H1 (cell line): ENCODE measurements around the gene ZFP3. TPM values are rescaled to one million over a fixed set of nuclear protein-coding genes. Genes with fewer than 3 reads are reported as not detected.
A peak's percentile ranks its signal among the peaks of the same experiment; 100 is the strongest.

Experiments
- CTCF ChIA-PET: fragments of 300-600 bp; sonication (Branson Sonifier 250); formaldehyde crosslinking; loops from one replicate; lab custom pipeline; 2021; ENCODE audit not compliant: partially characterized antibody; lab: Charles Lee
- POLR2A ChIA-PET: fragments of 300-600 bp; sonication (Branson Sonifier 250); formaldehyde crosslinking; loops from one replicate; lab custom pipeline; 2021; ENCODE audit warnings: inconsistent platforms; ENCODE audit not compliant: partially characterized antibody; lab: Charles Lee
- DNase-seq, 2 experiments: peaks; one replicate each; pipeline versions ENCODE4 v3.0.0 to v3.0.0-alpha.2; 2010 to 2022; ENCODE audit warnings: low spot score in 2 of 2, low read depth in 1 of 2, mixed read lengths in 1 of 2
- FAIRE-seq: peaks from 2 replicates; lab custom pipeline; 2011; peaks lifted over from hg19 to GRCh38; lab: Jason Lieb, UNC
- H2AFZ ChIP-seq: 2 replicates; pipeline ENCODE4 v1.8.1; 2012; ENCODE audit warnings: low read length, inconsistent platforms
- H2AK5ac ChIP-seq: 2 replicates; pipeline ENCODE4 v1.6.1; 2013; ENCODE audit warnings: low read depth, low read length
- H2BK120ac ChIP-seq: replicated peaks from 2 replicates; pipeline ENCODE3; 2013; ENCODE audit warnings: low read depth, low read length, inconsistent platforms
- H2BK12ac ChIP-seq: 2 replicates; pipeline ENCODE4 v1.6.1; 2013; ENCODE audit warnings: low read depth, low read length
- H2BK15ac ChIP-seq: 2 replicates; pipeline ENCODE4 v1.6.1; 2013; ENCODE audit warnings: low read length
- H2BK20ac ChIP-seq: 2 replicates; pipeline ENCODE4 v1.6.1; 2013; ENCODE audit warnings: low read length
- H2BK5ac ChIP-seq: 2 replicates; pipeline ENCODE4 v1.6.1; 2013; ENCODE audit warnings: low read depth, low read length
- H3K14ac ChIP-seq: 2 replicates; pipeline ENCODE4 v1.6.1; 2013; ENCODE audit warnings: inconsistent platforms; ENCODE audit not compliant: insufficient read length
- H3K18ac ChIP-seq: 2 replicates; pipeline ENCODE4 v1.6.1; 2013; ENCODE audit warnings: low read length; ENCODE audit errors: extremely low read depth
- H3K23ac ChIP-seq: 2 replicates; pipeline ENCODE4 v1.6.1; 2013; ENCODE audit warnings: inconsistent platforms; ENCODE audit not compliant: insufficient read length
- H3K23me2 ChIP-seq: 2 replicates; pipeline ENCODE4 v1.6.1; 2013; ENCODE audit warnings: low read depth, low read length
- H3K27ac ChIP-seq: 2 replicates; pipeline ENCODE4 v1.6.1; 2011; ENCODE audit warnings: low read depth, low read length, inconsistent platforms
- H3K27me3 ChIP-seq, 4 experiments: replicated peaks in 1 of 4; 1 replicate in 1 of 4; 2 replicates in 3 of 4; pipeline versions ENCODE4 v1.6.1 to v1.8.1; 2011 to 2013; ENCODE audit warnings: low read length in 3 of 4, mild to moderate bottlenecking in 3 of 4, inconsistent platforms in 2 of 4, mixed read lengths in 2 of 4, moderate library complexity in 1 of 4; ENCODE audit not compliant: control insufficient read depth in 3 of 4, insufficient read depth in 3 of 4; ENCODE audit errors: extremely low read depth in 1 of 4
- H3K36me3 ChIP-seq, 4 experiments: 2 replicates each; pipeline versions ENCODE4 v1.6.1 to v1.8.1; 2011 to 2013; ENCODE audit warnings: mild to moderate bottlenecking in 4 of 4, low read length in 3 of 4, moderate library complexity in 2 of 4, control low read depth in 1 of 4, inconsistent platforms in 1 of 4; ENCODE audit not compliant: insufficient read depth in 4 of 4, control insufficient read depth in 2 of 4
- H3K4ac ChIP-seq: replicated peaks from 2 replicates; pipeline ENCODE3; 2013; ENCODE audit warnings: low read length, low read depth, mixed read lengths, inconsistent platforms; ENCODE audit not compliant: insufficient read length
- H3K4me1 ChIP-seq, 4 experiments: replicated peaks in 1 of 4; 1 replicate in 1 of 4; 2 replicates in 3 of 4; pipeline versions ENCODE4 v1.6.1 to v1.8.1; 2011 to 2013; ENCODE audit warnings: low read length in 3 of 4, inconsistent platforms in 2 of 4, mixed read lengths in 1 of 4; ENCODE audit not compliant: insufficient read depth in 4 of 4, control insufficient read depth in 3 of 4
- H3K4me2 ChIP-seq, 2 experiments: 2 replicates each; pipeline versions ENCODE4 v1.6.1 to v1.8.1; 2011 to 2013; ENCODE audit warnings: low read depth in 2 of 2, low read length in 2 of 2, control low read depth in 1 of 2, inconsistent platforms in 1 of 2, mild to moderate bottlenecking in 1 of 2; ENCODE audit not compliant: insufficient read depth in 1 of 2
- H3K4me3 ChIP-seq, 4 experiments: fragments of 200-600, 300-600 bp in 1 of 4; sonication (generic), shearing (Covaris generic), sonication (Bioruptor Twin) in 1 of 4; 2 replicates each; pipeline versions ENCODE4 v1.5.1 to v1.8.1; 2011 to 2016; ENCODE audit warnings: low read length in 4 of 4, low read depth in 3 of 4, control low read depth in 2 of 4, inconsistent platforms in 2 of 4, mild to moderate bottlenecking in 2 of 4, mixed read lengths in 1 of 4, moderate library complexity in 1 of 4; ENCODE audit not compliant: insufficient read depth in 2 of 4; ENCODE audit errors: extremely low read depth in 1 of 4
- H3K56ac ChIP-seq: replicated peaks from 2 replicates; pipeline ENCODE3; 2013; ENCODE audit warnings: low read depth, mild to moderate bottlenecking, mixed read lengths, low read length, inconsistent platforms; ENCODE audit not compliant: insufficient read length
- H3K79me1 ChIP-seq: 2 replicates; pipeline ENCODE4 v1.6.1; 2013; ENCODE audit warnings: low read depth, low read length, control low read depth
- H3K79me2 ChIP-seq, 2 experiments: 2 replicates each; pipeline versions ENCODE4 v1.6.1 to v1.8.1; 2012 to 2013; ENCODE audit warnings: low read length in 2 of 2, mild to moderate bottlenecking in 2 of 2, inconsistent platforms in 1 of 2; ENCODE audit not compliant: insufficient read depth in 2 of 2, control insufficient read depth in 1 of 2
- H3K9ac ChIP-seq, 4 experiments: replicated peaks in 1 of 4; 1 replicate in 1 of 4; 2 replicates in 3 of 4; pipeline versions ENCODE4 v1.6.1 to v1.8.1; 2011 to 2013; ENCODE audit warnings: low read depth in 3 of 4, low read length in 3 of 4, control low read depth in 2 of 4, mild to moderate bottlenecking in 2 of 4, moderate library complexity in 2 of 4, inconsistent platforms in 1 of 4; ENCODE audit errors: extremely low read depth in 1 of 4
- H3K9me3 ChIP-seq, 2 experiments: 2 replicates each; pipeline versions ENCODE4 v1.6.1 to v1.8.1; 2012 to 2013; ENCODE audit warnings: mild to moderate bottlenecking in 2 of 2, moderate library complexity in 2 of 2, control low read depth in 1 of 2, inconsistent platforms in 1 of 2, low read depth in 1 of 2, low read length in 1 of 2, mixed read lengths in 1 of 2; ENCODE audit not compliant: insufficient read depth in 2 of 2
- H4K20me1 ChIP-seq, 2 experiments: replicated peaks in 1 of 2; 2 replicates each; pipeline versions ENCODE3 to v1.8.1; 2011 to 2013; ENCODE audit warnings: inconsistent platforms in 2 of 2, low read length in 2 of 2, mild to moderate bottlenecking in 1 of 2; ENCODE audit not compliant: insufficient read depth in 2 of 2, control insufficient read depth in 1 of 2
- H4K5ac ChIP-seq: 2 replicates; pipeline ENCODE4 v1.6.1; 2013; ENCODE audit warnings: low read length, low read depth, mixed read lengths, inconsistent platforms; ENCODE audit not compliant: insufficient read length
- H4K8ac ChIP-seq: 2 replicates; pipeline ENCODE4 v1.8.0; 2013; ENCODE audit warnings: mild to moderate bottlenecking, moderate library complexity, low read length, inconsistent platforms; ENCODE audit not compliant: insufficient read depth; ENCODE audit errors: extremely low read depth
- H4K91ac ChIP-seq: replicated peaks from 2 replicates; pipeline ENCODE3; 2013; ENCODE audit warnings: low read length, mixed read lengths, inconsistent platforms; ENCODE audit not compliant: insufficient read length
- CTBP2 ChIP-seq: IDR thresholded peaks from 2 replicates; pipeline ENCODE4 v1.7.0; 2011; ENCODE audit warnings: borderline replicate concordance, mild to moderate bottlenecking, moderate library complexity, mixed read lengths, low read length; ENCODE audit not compliant: insufficient read depth, insufficient read length
- RXRA ChIP-seq: IDR thresholded peaks from 2 replicates; pipeline ENCODE4 v1.6.1; 2011; ENCODE audit warnings: low read depth, mild to moderate bottlenecking, low read length, moderate library complexity; ENCODE audit not compliant: insufficient read depth
- WGBS, 2 experiments: shearing (Covaris generic) in 1 of 2; methylation state at CpG; one replicate each; pipeline versions ENCODE4 v1.1.6 to v1.1.7; 2013 to 2015; ENCODE audit warnings: low lambda C conversion rate in 2 of 2, mixed read lengths in 2 of 2, inconsistent platforms in 1 of 2, low coverage in 1 of 2, missing lambda C conversion rate in 1 of 2; ENCODE audit not compliant: insufficient replicate concordance in 2 of 2, insufficient coverage in 1 of 2, insufficient read length in 1 of 2; ENCODE audit errors: extremely low coverage in 1 of 2, missing lambda C conversion rate in 1 of 2; 5-methylcytosine and 5-hydroxymethylcytosine counted together
- polyA plus RNA-seq, 7 experiments: library from polyadenylated mRNA; depleted of rRNA in 3 of 7; stranded (reverse) in 5 of 7; unstranded in 2 of 7; fragments of >200 nt in 5 of 7; fragments of 200-250 nt in 2 of 7; gene quantifications; 1 replicate in 5 of 7; 2 replicates in 1 of 7; 4 replicates in 1 of 7; pipeline versions ENCODE4 v1.2.1 to v1.2.3, GENCODE V29; 2011 to 2013; ENCODE audit warnings: missing spikeins in 2 of 7, mixed read lengths in 2 of 7
- total RNA-seq: library from RNA; stranded (reverse); fragmentation: NEBNext Ultra II Directional; extraction: Animal tissue kit (Norgen Biotek cat#: 25700); gene quantifications from 2 replicates; pipeline ENCODE4 v1.2.1, GENCODE V29; 2021
- TF ChIP-seq, protein P1 (sequence below): IDR thresholded peaks from 2 replicates; pipeline ENCODE4 v1.6.1; 2012; ENCODE audit warnings: inconsistent platforms

The ZFP3 gene
- total and polyA plus RNA-seq, 2 of the 8 experiments (the other 6 are each of a cell fraction or from before 2014, with no cell fraction given): 0.15 to 0.44 TPM

DNA sequence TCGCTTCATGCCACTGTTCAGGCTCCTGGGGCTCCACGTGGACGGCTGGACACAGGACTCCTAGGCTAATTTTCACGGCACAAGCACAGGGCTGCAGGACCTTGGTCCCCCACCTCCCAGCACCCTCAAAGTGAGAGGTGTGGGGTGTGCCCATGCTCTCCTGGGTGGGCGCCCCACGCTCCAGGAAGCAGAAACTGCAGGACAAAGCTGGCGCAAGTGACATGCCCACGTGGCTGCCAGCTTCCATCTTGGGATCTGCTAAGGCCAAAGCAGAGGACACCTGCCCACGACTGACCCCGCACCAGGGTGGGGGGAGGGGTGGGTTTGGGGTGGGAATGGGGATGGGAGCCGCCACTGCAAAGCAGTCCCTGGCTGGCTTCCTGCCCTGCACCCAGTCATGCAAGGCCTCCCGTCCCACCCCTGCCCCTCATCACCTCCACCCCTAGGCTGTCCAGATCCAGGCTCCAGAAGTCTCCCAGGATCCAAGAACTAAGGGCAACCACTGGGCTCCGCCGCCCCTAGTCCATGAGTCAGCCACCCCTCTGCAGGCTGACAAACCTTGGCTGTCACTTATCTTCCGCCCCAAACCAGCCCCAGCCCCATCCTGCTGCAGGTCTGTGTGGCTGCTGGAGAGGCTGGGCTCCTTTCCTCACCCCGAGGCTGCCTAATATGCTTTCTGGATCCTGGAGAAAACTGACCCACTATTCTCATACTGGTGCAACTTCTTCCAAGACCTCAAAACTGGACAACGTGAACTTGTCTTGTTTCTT lies 48.6 kb downstream of the ZFP3 start:
- H3K4ac ChIP-seq: no peak overlapping the region
- H3K9me3 ChIP-seq: no peaks in the 10 kb centered on the region; a peak in 1 of 4 replicates
- ChIA-PET POLR2A (interaction anchor here (1.6 kb wide), 1 partner anchor 15 kb away, joined by 5 read pairs; the partner anchor contains the start of gene ZNF232), CTCF (interaction anchor here (0.5 kb wide), 1 partner anchor 115 kb away, joined by 6 read pairs; no protein-coding TSS in a partner anchor)
- H3K27ac ChIP-seq: no peak overlapping the region
- peaks cover 5% of the 10 kb centered on the region; the same call in 1 of the 2 replicates for H3K23me2 ChIP-seq
- H4K20me1 ChIP-seq: no peaks in the 10 kb centered on the region
- H2AK5ac ChIP-seq: no peak overlapping the region
- no peak overlapping the region for H2BK12ac ChIP-seq
- no peak overlapping the region for H3K23ac ChIP-seq
- H3K4me1 ChIP-seq: peaks cover 0 to 5% (median 2%) of the 10 kb centered on the region in 4 experiments; a peak in 3 of 7 replicates
- H3K79me1 ChIP-seq: no peaks in the 10 kb centered on the region; the same call in 1 of the 2 replicates
- H4K91ac ChIP-seq: no peak overlapping the region
- no peaks in the 10 kb centered on the region for H3K79me2 ChIP-seq
- no peak overlapping the region for H2BK15ac ChIP-seq
- H2BK20ac ChIP-seq: no peak overlapping the region
- H4K5ac ChIP-seq: no peak overlapping the region
- no peak overlapping the region for H3K4me3 ChIP-seq
- H2BK120ac ChIP-seq: no peak overlapping the region
- H3K27me3 ChIP-seq: peaks cover 0 to 21% (median 10%) of the 10 kb centered on the region in 4 experiments; a peak in 5 of 7 replicates
- H3K4me2 ChIP-seq: no peak overlapping the region
- no peak overlapping the region for H3K18ac ChIP-seq
- no peak overlapping the region for H4K8ac ChIP-seq
- no peak overlapping the region for H3K14ac ChIP-seq
- DNase-seq (peak in 1 of 2 experiments; percentile 24), FAIRE-seq (no peak)
- H3K56ac ChIP-seq: no peak overlapping the region
- no peak overlapping the region for H3K9ac ChIP-seq
- no peak overlapping the region for H2BK5ac ChIP-seq
- no peaks in the 10 kb centered on the region for H3K36me3 ChIP-seq
- 74% methylated on average over 13 of the region's 17 CpGs; no CpG with 5 or more reads in 1 of the 2 experiments for WGBS, 2 experiments
- no peak overlapping the region for H2AFZ ChIP-seq
- TF ChIP-seq RXRA: no peak
- TF ChIP-seq, protein P1, sequence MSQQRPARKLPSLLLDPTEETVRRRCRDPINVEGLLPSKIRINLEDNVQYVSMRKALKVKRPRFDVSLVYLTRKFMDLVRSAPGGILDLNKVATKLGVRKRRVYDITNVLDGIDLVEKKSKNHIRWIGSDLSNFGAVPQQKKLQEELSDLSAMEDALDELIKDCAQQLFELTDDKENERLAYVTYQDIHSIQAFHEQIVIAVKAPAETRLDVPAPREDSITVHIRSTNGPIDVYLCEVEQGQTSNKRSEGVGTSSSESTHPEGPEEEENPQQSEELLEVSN: no peak
- no peak for TF ChIP-seq CTBP2
